ENCODE results near the gene ICAM1.

DNA sequence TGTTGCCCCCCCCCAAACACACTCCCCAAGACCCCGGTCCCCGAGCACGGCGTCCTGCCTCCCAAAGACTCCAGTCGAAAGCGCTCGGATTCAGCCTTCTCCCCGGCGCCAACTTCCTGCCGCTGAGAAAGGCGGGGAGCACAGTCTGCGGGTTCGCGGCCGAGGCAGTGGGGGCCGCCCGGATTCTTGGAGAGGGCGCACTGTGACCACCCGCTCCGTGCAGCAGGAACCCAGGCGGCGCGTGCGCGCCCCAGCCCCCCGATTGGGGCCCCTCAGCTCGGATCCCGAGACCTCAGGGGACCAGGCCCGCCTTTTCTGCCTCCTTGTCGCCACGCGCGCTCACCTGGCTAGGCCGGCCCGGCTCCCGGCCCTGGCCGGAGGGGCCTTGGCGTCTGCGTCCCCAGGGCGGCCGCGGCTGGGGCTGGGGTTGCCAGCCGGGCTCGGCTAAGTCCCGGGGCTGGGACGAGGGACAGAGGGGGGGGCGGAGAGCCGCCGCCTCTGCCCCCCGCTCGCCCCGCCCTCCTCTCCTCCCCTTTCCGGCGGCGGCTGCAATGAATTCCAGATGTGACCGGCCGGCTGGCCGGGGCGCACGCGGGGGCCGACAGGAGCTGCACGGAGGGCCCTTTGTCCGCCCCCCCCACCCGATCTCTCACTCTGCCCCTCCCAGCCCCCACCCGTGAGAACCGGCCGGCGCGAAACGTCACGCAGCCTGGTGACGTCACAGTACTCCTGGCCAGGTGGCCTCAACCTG is 39.9 kb upstream of the ICAM1 start, which contains the start of gene S1PR2:
- TF ChIP-seq, protein P1, sequence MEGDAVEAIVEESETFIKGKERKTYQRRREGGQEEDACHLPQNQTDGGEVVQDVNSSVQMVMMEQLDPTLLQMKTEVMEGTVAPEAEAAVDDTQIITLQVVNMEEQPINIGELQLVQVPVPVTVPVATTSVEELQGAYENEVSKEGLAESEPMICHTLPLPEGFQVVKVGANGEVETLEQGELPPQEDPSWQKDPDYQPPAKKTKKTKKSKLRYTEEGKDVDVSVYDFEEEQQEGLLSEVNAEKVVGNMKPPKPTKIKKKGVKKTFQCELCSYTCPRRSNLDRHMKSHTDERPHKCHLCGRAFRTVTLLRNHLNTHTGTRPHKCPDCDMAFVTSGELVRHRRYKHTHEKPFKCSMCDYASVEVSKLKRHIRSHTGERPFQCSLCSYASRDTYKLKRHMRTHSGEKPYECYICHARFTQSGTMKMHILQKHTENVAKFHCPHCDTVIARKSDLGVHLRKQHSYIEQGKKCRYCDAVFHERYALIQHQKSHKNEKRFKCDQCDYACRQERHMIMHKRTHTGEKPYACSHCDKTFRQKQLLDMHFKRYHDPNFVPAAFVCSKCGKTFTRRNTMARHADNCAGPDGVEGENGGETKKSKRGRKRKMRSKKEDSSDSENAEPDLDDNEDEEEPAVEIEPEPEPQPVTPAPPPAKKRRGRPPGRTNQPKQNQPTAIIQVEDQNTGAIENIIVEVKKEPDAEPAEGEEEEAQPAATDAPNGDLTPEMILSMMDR (IDR thresholded peaks at IDR 0.05): no peak
- peak; percentile 53 to 62 for TF ChIP-seq POLR2A (IDR thresholded peaks at IDR 0.05)
